ENCODE measurements around the gene CHRNA5. TPM values are rescaled to one million over a fixed set of nuclear protein-coding genes. Genes with fewer than 3 reads are reported as not detected.
"Not testable (repeated sequence)": the region's sequence is repeated elsewhere in the genome, so short reads cannot be mapped to it uniquely, and the experiment has no call there.

Gene CHRNA5
- total RNA-seq, 1 donor from 2014 or later, result 10.1 TPM

DNA sequence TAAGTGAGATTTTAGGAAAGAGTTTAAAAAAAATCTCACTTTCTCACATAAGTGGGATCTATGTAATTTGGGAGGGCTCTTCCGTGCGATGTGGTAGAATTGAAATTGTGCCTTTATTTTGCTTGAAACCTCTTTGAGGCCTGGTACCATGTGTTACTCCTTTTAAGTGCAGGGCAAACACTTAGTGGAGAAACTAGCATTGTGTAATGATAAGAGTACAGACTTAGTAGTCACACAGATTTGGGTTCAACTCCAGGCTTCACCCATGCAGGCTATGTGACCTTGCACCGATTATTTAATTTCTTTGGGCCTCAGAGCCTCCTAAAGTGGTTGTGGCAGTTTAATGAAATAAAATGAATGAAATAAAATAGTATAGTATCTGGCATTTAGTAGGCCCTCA is 22.7 kb upstream of the CHRNA5 start:
- no peaks in the 10 kb centered on the region for H3K9me3 Mint-ChIP-seq
- peaks cover 32% of the 10 kb centered on the region for H3K4me1 Mint-ChIP-seq
- peaks cover 49% of the 10 kb centered on the region for H3K36me3 Mint-ChIP-seq (ENCODE audit: low read depth)
- peak overlapping the region; percentile 96 for H3K27ac Mint-ChIP-seq
- peak overlapping the region; percentile 90 for H3K4me3 Mint-ChIP-seq
- H3K27me3 Mint-ChIP-seq, result no peaks in the 10 kb centered on the region
- intact Hi-C loops (cut with micrococcal nuclease), result no loop called here
- no peak for DNase-seq

DNA sequence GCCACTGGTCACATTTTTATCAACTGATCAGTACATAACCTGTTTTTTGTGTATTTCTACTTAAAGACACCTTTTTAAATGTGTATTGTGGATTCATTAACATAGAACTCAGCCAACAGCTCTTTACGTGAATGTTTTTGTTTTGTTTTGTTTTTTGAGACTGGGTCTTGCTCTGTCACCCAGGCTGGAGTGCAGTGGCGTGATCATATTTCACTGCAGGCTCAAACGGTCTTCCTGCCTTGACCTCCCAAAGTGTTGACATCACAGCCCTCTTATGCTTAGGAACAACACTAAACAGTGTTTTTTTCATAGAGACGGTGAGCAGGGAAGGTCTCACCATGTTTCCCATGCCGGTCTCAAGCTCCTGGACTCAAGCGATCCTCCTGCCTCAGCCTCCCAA is 15.1 kb upstream of the CHRNA5 start:
- H3K4me3 Mint-ChIP-seq, result no peak overlapping the region
- H3K9me3 Mint-ChIP-seq, result no peaks in the 10 kb centered on the region
- DNase-seq, result no peak
- H3K27me3 Mint-ChIP-seq, result peaks cover 4% of the 10 kb centered on the region
- peaks cover 43% of the 10 kb centered on the region for H3K36me3 Mint-ChIP-seq (ENCODE audit: low read depth)
- H3K4me1 Mint-ChIP-seq, result peaks cover 5% of the 10 kb centered on the region
- no peak overlapping the region for H3K27ac Mint-ChIP-seq
- intact Hi-C loops (cut with micrococcal nuclease), result no loop called here

DNA sequence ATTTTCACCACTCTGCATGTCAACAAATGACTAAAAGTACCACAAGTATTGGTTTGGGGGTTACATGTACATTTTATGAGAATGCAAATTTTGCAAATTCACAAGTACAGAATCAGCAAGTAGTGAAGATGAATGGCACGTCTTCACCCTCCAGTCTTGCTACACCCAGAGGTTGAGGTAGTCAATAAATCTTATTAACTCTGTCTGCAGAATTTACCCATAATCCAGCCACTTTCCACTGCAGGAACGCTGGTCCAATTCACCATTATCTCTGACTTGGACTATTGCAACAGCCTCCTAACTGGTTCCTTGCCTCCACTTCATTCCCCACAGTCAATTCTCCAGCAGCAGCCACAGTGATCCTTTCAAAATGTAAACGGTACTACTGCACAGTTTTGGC is 14.5 kb upstream of the CHRNA5 start:
- Mint-ChIP-seq H3K36me3 (ENCODE audit: low read depth) (peaks cover 37% of the 10 kb centered on the region), H3K4me3 (no peak overlapping the region), H3K9me3 (no peaks in the 10 kb centered on the region), H3K27ac (no peak overlapping the region), H3K27me3 (peaks cover 4% of the 10 kb centered on the region), H3K4me1 (peaks cover 3% of the 10 kb centered on the region)
- intact Hi-C loops (cut with micrococcal nuclease), result no loop called here
- no peak for DNase-seq

DNA sequence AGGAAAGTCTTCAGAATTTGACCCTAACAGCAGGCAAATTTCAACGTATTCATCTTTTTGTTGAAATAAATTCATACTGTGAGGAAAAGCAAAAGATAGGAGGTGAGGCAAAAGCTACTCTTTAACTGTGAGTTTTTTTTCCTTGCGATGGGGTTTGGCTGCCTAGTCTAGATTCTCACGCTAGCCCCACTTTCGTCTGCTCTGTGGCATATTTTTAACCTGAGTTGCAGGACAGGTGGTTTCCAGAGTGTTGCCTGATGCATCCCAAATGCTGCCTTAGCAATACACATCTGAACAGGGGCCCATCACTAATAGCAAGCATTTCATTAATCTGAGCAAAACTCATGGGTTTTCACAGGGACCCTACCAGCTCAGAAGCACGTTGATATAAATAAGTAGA is 13.4 kb upstream of the CHRNA5 start:
- no peak overlapping the region for H3K4me3 Mint-ChIP-seq
- no peak overlapping the region for H3K27ac Mint-ChIP-seq
- H3K36me3 Mint-ChIP-seq (ENCODE audit: low read depth), result peaks cover 26% of the 10 kb centered on the region
- no peaks in the 10 kb centered on the region for H3K9me3 Mint-ChIP-seq
- no peak for DNase-seq
- H3K27me3 Mint-ChIP-seq, result peaks cover 4% of the 10 kb centered on the region
- intact Hi-C loops (cut with micrococcal nuclease), result no loop called here
- peaks cover 2% of the 10 kb centered on the region for H3K4me1 Mint-ChIP-seq

DNA sequence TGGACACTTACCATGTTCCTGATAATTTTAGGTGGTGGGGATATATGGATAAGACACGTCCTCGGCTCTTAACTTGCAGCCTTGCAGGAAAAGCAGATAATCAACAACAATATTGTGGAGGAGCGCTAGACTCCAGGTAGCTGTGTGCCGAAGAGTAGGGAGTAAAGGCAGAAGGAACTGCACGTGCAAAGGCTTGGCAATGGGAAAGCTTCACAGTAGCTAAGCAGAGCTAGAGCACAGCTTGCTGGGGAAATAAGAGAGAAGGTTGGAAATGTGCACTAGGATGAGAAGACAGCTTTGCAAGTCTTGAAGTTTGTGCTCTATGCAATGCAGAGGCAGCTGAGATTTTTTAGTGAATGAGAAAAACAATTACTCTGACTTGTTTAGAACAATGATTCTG is 12.7 kb upstream of the CHRNA5 start:
- no peak overlapping the region for H3K27ac Mint-ChIP-seq
- no peak overlapping the region for H3K4me3 Mint-ChIP-seq
- DNase-seq, result no peak
- intact Hi-C loops (cut with micrococcal nuclease), result no loop called here
- H3K4me1 Mint-ChIP-seq, result peaks cover 2% of the 10 kb centered on the region
- peaks cover 24% of the 10 kb centered on the region for H3K36me3 Mint-ChIP-seq (ENCODE audit: low read depth)
- H3K27me3 Mint-ChIP-seq, result peaks cover 4% of the 10 kb centered on the region
- H3K9me3 Mint-ChIP-seq, result no peaks in the 10 kb centered on the region

DNA sequence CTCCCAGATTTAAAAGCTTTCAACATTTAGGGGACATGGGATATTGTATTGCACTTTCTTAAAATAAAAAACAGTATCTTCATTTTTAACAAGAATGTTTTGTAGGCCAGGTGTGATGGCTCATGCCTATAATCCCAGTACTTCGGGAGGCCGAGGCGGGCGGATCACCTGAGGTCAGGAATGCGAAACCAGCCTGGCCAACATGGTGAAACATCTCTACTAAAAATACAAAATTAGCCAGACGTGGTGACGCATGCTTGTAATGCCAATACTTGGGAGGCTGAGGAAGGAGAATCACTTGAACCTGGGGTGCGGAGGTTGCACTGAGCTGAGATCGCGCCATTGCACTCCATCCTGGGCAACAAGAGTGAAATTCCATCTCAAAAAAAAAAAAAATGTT is 5.1 kb upstream of the CHRNA5 start:
- H3K4me3 Mint-ChIP-seq; DNase-seq; H3K36me3 Mint-ChIP-seq (ENCODE audit: low read depth); intact Hi-C loops (cut with micrococcal nuclease); H3K9me3 Mint-ChIP-seq; H3K27ac Mint-ChIP-seq: not testable (repeated sequence)
- H3K27me3 Mint-ChIP-seq, result peaks cover 23% of the 10 kb centered on the region
- peaks cover 10% of the 10 kb centered on the region for H3K4me1 Mint-ChIP-seq

DNA sequence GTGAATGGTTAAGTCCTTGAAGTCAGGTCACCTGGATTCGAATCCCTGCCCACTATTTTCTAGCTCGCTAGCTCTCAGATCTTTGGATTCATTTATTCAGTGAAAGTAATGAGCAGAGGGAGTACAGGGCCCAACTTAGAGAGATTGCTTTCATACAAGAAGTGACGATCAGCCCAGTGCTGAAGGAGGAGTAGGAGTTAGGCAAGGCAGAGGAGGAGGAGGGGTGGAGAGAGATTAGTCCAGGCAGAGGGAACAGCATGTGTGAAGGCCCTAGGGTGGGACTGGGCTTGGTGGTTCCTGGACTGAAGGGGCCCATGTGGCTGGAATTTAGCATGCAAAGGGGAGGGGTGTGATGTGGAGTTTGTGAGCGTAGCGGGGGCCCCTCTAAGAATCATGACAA is 3.8 kb upstream of the CHRNA5 start:
- no peaks in the 10 kb centered on the region for H3K9me3 Mint-ChIP-seq
- peaks cover 28% of the 10 kb centered on the region for H3K27me3 Mint-ChIP-seq
- DNase-seq, result no peak
- no peak overlapping the region for H3K27ac Mint-ChIP-seq
- intact Hi-C loops (cut with micrococcal nuclease), result no loop called here
- H3K4me3 Mint-ChIP-seq, result no peak overlapping the region
- no peaks in the 10 kb centered on the region for H3K36me3 Mint-ChIP-seq (ENCODE audit: low read depth)
- peaks cover 19% of the 10 kb centered on the region for H3K4me1 Mint-ChIP-seq

DNA sequence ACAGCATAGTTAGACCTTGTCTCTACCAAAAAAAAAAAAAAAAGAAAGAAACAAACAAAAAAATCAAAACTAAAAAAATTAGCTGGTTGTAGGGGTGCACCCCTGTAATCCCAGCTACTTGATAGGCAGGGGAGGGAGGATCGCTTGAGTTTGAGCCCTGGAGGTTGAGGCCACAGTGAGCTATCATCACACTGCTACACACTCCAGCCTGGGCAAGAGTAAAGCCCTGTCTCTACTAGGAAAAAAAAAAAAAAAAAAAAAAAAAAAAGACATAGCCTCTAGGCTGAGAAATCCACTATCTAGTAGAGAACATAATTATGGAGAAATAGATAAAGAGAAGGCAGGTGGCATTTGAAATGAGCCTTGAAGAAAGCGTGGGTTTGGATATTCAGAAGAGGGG is 2.2 kb upstream of the CHRNA5 start:
- no peak for DNase-seq
- Mint-ChIP-seq H3K9me3 (no peaks in the 10 kb centered on the region), H3K27me3 (peaks cover 37% of the 10 kb centered on the region), H3K4me1 (peaks cover 23% of the 10 kb centered on the region), H3K36me3 (ENCODE audit: low read depth) (no peaks in the 10 kb centered on the region), H3K27ac (no peak overlapping the region), H3K4me3 (no peak overlapping the region)
- intact Hi-C loops (cut with micrococcal nuclease), result no loop called here

DNA sequence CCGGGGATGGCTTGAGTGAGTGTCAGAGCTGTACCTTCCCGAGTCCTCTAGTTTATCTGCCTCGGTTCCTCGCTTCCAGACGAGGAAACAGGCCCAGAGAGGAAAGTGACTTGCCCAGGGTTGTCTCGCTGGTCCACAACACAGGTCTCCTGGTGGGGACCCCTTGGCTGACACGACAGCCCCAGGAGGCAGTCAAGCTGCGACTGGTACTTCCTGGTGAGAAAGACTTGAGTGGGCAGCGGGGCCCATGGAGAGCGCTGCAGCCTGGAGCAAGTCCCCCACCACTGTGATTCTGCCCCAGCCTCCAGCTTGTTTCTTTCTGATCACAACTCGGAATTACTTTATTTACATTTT is 600 bp upstream of the CHRNA5 start:
- no peak for DNase-seq
- intact Hi-C loops (cut with micrococcal nuclease), result loop anchor here (1.0 kb wide), 1 partner anchor 24 kb away; the partner anchor contains the start of gene PSMA4
- Mint-ChIP-seq H3K9me3 (no peaks in the 10 kb centered on the region), H3K27ac (no peak overlapping the region), H3K4me1 (peaks cover 23% of the 10 kb centered on the region), H3K27me3 (peaks cover 33% of the 10 kb centered on the region), H3K4me3 (peak overlapping the region; percentile 87), H3K36me3 (ENCODE audit: low read depth) (no peaks in the 10 kb centered on the region)

DNA sequence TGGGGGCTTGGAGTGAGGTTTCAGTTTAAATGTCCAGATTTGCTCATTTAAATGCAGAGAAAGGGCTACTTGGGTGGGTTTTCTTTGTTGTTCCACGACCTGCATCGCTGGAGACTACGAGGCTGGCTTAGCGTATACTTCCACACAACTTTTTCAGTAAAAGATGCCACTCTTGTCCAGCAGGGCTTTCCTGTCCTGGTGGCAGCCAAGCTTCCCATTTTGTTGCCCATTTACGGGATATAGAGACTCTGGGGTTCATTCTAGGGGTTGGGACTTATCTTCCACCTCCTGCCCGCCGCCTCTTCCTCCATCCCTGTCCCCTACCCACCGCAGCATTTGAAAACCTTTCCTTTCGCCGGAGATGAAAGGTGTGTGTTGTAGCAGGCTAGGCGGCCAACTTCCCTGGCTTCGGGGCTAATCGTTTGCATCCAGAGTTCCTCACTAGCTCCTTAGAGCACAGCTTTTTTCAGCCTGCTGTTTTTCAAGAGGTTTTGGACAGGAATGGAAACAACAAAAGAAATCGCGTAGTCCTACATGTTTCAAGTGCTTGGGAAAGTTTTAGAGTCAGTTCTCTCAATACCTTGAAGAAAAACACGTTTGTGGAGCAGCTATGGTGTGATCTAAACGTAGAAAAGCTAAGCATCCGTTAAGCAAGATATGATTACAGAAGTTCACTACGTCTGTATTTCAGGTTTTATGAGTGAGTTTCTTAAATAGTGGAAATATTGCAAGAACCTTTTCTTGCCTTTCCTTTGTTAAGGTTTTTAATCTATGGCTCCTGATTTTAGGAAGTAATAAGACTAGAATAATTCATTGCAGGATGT is 843 bp downstream of the CHRNA5 start:
- H3K9me3 Mint-ChIP-seq, result no peaks in the 10 kb centered on the region
- peaks cover 33% of the 10 kb centered on the region for H3K27me3 Mint-ChIP-seq
- no peaks in the 10 kb centered on the region for H3K36me3 Mint-ChIP-seq (ENCODE audit: low read depth)
- peak overlapping the region; percentile 43 for H3K27ac Mint-ChIP-seq
- peak overlapping the region; percentile 87 for H3K4me3 Mint-ChIP-seq
- intact Hi-C loops (cut with micrococcal nuclease), result loop anchor here (1.0 kb wide), 1 partner anchor 26 kb away; the partner anchor contains the start of gene PSMA4
- peaks cover 23% of the 10 kb centered on the region for H3K4me1 Mint-ChIP-seq
- no peak for DNase-seq

DNA sequence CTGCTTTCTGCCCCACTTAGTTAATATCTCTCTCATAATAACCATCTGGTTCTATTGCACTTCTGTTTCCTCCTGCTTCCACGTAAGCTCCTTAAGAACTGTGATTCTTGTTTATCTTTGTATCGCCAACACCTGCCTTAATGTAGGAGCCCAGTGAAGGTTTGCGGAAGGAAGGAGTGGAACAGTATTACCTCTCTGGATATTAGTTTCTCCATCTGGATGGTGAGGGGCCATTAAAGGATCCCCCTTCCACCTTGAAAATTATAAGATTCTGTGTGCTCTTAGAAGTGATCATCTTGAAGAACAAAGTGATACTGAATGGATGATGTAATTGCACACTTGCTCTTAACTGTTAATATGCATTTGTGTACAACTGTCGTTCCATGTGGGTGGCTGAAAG is 2.2 kb downstream of the CHRNA5 start:
- Mint-ChIP-seq H3K4me1 (peaks cover 22% of the 10 kb centered on the region), H3K27me3 (peaks cover 26% of the 10 kb centered on the region), H3K27ac (no peak overlapping the region), H3K9me3 (no peaks in the 10 kb centered on the region), H3K4me3 (no peak overlapping the region), H3K36me3 (ENCODE audit: low read depth) (no peaks in the 10 kb centered on the region)
- no peak for DNase-seq
- intact Hi-C loops (cut with micrococcal nuclease), result no loop called here

DNA sequence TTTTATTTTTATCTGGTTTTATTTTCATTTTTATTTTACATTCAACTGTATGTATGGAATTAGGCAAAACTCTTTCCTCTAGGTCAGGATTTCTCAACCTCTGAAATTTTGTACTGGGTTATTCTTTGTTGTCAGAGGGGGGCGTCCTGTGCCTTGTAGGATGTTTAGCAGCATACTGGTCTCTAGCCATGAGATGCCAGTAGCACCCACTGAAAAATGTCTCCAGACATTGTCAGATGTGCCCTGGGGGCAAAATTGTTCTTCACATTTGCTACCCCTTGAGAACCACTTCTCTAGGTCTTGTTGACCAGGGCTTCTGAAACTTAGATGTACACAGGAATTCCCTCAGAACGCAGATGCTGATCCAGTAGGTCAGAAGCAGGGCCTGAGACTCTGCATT is 5.4 kb downstream of the CHRNA5 start:
- intact Hi-C loops (cut with micrococcal nuclease), result no loop called here
- H3K27me3 Mint-ChIP-seq, result peaks cover 15% of the 10 kb centered on the region

DNA sequence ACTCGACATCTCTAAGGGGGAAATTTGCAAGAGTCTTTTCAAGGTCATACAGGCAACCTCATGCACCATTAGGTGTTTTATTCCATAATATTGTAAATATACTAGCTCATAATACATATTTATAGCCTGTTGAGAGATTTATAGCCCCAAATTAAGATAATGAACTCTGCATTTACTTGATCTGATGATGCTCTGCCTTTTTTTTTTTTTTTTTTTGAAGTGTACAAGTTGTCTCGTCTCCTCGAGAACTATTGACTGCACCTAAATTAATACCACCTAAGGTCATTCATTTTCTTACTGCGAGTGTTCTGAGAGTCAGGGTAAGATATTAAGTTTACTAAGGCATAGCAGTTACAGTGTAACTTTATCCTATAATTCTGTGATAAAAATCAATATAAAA is 6.1 kb downstream of the CHRNA5 start:
- Mint-ChIP-seq H3K4me1 (peaks cover 5% of the 10 kb centered on the region), H3K9me3 (no peaks in the 10 kb centered on the region), H3K27ac (no peak overlapping the region), H3K27me3 (peaks cover 11% of the 10 kb centered on the region), H3K4me3 (no peak overlapping the region), H3K36me3 (ENCODE audit: low read depth) (no peaks in the 10 kb centered on the region)
- no peak for DNase-seq
- intact Hi-C loops (cut with micrococcal nuclease), result no loop called here

More for the DNA sequence above, 5.4 kb downstream of the CHRNA5 start:
- DNase-seq, result no peak
- Mint-ChIP-seq H3K4me1 (peaks cover 11% of the 10 kb centered on the region), H3K4me3 (no peak overlapping the region), H3K36me3 (ENCODE audit: low read depth) (no peaks in the 10 kb centered on the region), H3K27ac (no peak overlapping the region), H3K9me3 (no peaks in the 10 kb centered on the region)

DNA sequence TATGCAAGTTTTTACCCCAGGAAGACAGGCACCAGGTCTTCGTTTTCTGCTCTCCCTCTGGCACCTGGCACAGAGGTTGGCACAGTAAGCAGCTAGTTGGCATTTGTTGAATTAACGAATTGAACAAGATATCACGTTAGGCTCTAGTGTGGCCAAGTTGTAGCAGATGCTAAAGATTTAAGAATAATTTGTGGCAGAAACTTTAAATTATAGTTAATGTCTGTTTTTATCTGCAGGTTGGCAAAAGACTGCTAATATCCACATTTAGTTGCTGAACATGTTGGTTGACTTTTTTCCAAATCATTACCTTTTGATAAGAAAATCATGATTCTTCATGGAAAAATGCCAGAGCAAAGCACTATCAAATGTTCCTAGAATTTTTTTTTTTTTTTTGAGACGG is 8.1 kb downstream of the CHRNA5 start:
- Mint-ChIP-seq H3K4me1 (no peaks in the 10 kb centered on the region), H3K27me3 (peaks cover 2% of the 10 kb centered on the region), H3K9me3 (no peaks in the 10 kb centered on the region), H3K36me3 (ENCODE audit: low read depth) (no peaks in the 10 kb centered on the region), H3K4me3 (no peak overlapping the region), H3K27ac (no peak overlapping the region)
- no peak for DNase-seq
- intact Hi-C loops (cut with micrococcal nuclease), result no loop called here

DNA sequence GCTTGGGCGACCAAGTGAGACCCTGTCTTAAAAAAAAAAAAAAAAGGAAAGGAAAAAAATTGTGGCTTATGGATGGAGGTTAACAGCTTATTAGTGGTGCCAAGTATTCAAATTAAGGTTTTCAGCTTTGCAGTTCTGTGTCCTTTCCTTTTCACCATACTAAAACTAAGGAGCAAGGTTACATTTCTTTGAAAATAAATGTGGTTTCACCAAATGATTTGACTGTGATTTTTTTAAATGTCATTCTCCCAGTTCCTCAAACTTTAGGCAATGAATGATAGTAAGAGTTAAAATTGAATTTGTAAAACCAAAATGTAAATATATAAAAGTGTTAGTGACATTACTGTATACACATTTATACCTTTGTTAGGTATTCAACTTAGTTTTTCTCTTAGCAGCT is 9.6 kb downstream of the CHRNA5 start:
- no peak overlapping the region for H3K4me3 Mint-ChIP-seq
- no peaks in the 10 kb centered on the region for H3K4me1 Mint-ChIP-seq
- DNase-seq, result no peak
- H3K9me3 Mint-ChIP-seq, result no peaks in the 10 kb centered on the region
- H3K27me3 Mint-ChIP-seq, result peaks cover 2% of the 10 kb centered on the region
- intact Hi-C loops (cut with micrococcal nuclease), result no loop called here
- H3K27ac Mint-ChIP-seq, result no peak overlapping the region
- no peaks in the 10 kb centered on the region for H3K36me3 Mint-ChIP-seq (ENCODE audit: low read depth)
